Right cardiac atrium (tissue), 5 donors: ENCODE results near the gene OCIAD2. TPM values are rescaled to one million over a fixed set of nuclear protein-coding genes. Genes with fewer than 3 reads are reported as not detected.

ENCODE experiments used
- ATAC-seq, 2 donors: fragments of 200-7000 bp; cut with Tn5 transposase; one replicate each; pipeline versions ENCODE4 v1.8.0 to v1.9.1; 2020; ENCODE audit warnings: moderate library complexity in 2 of 2, mild to moderate bottlenecking in 1 of 2
- DNase-seq, 3 donors: peaks; one replicate each; pipeline ENCODE4 v3.0.0-alpha.2; 2020
- H3K27ac ChIP-seq: one replicate; pipeline ENCODE4 v1.5.1; 2013; ENCODE audit warnings: mild to moderate bottlenecking, low read length, control low read depth, moderate library complexity
- H3K27me3 ChIP-seq: one replicate; pipeline ENCODE4 v1.6.1; 2013; ENCODE audit not compliant: control insufficient read depth, insufficient read depth
- H3K4me1 ChIP-seq: one replicate; pipeline ENCODE4 v1.6.1; 2013; ENCODE audit warnings: low read length; ENCODE audit not compliant: control insufficient read depth, insufficient read depth
- H3K4me3 ChIP-seq: one replicate; pipeline ENCODE4 v1.5.1; 2013; ENCODE audit warnings: low read length, control low read depth
- H3K9me3 ChIP-seq: one replicate; pipeline ENCODE4 v1.6.1; 2013; ENCODE audit warnings: low read length; ENCODE audit not compliant: control insufficient read depth
- WGBS: extraction: QIAGEN DNeasy Blood & Tissue Kit; methylation state at CpG from one replicate; pipeline ENCODE4 v1.1.7; 2013; 5-methylcytosine and 5-hydroxymethylcytosine counted together
- intact Hi-C, 4 donors: fragments of 100-400 bp; cut with DNase I; formaldehyde crosslinking; loops; one replicate each; pipeline versions ENCODE4 v1.11.0 to v1.14.0; 2022 to 2023
- long read RNA-seq, 4 donors: library from polyadenylated mRNA; unstranded; transcript quantifications; one replicate each; pipeline ENCODE4 v2.0.0, GENCODE V29; 2020 to 2021
- polyA plus RNA-seq: library from polyadenylated mRNA; stranded (reverse); fragments of 200-250 nt; gene quantifications from one replicate; pipeline ENCODE4 v1.2.3, GENCODE V29; 2013
- total RNA-seq, 4 donors: library from RNA; stranded (reverse); fragmentation: NEBNext Ultra II Directional; extraction: Animal tissue kit (Norgen Biotek cat#: 25700); gene quantifications; one replicate each; pipeline ENCODE4 v1.2.1, GENCODE V29; 2021
- donor health status: healthy with polysubstance abuse.
- donor health status: DM: no; HTN: yes; CAD: no.
- donor health status: DM: no; HTN: no; CAD: no.
- donor health status: DM: no; HTN: yes; CAD: no; lungs with severe emphysema.
- donor health status: DM: yes; HTN: yes; CAD: no.

Gene OCIAD2
- total RNA-seq (10 to 100 TPM; 12.5 to 20.8 (median 15.7) TPM), polyA plus RNA-seq (21.4 TPM)
- long read RNA-seq, donor 1, transcript OCIAD2-205 (7 exons, 1,163 nt): major isoform, 5 of 5 reads
- long read RNA-seq, donor 1, partial matches to known transcripts: 0 of 5 reads
- long read RNA-seq, donor 1, other reads (novel, unspliced or antisense): 0 of 5 reads
- long read RNA-seq, donor 2, transcript OCIAD2-205 (7 exons, 1,163 nt): major isoform, 11 of 12 reads
- long read RNA-seq, donor 2, partial matches to known transcripts: 0 of 12 reads
- long read RNA-seq, donor 2, other reads (novel, unspliced or antisense): 0 of 12 reads
- long read RNA-seq, donor 3, transcript OCIAD2-205 (7 exons, 1,163 nt): major isoform, 5 of 6 reads
- long read RNA-seq, donor 3, partial matches to known transcripts: 0 of 6 reads
- long read RNA-seq, donor 3, other reads (novel, unspliced or antisense): 0 of 6 reads
- long read RNA-seq, donor 4, transcript OCIAD2-205 (7 exons, 1,163 nt): major isoform, 10 of 12 reads
- long read RNA-seq, donor 4, partial matches to known transcripts: 0 of 12 reads
- long read RNA-seq, donor 4, other reads (novel, unspliced or antisense): 0 of 12 reads

GRCh38 chr4:48906206-48907173, at the start of gene OCIAD2:
Gene OCIAD2 (minus strand): TSS chr4:48906774. CDS start chr4:48904549, 2,225 bp downstream.
- intact Hi-C loops: no loop called here
- H3K27ac ChIP-seq: no peak within 1 kb of the TSS

GRCh38 chr4:48954314-48954713, 47.7 kb upstream of the OCIAD2 start:
- Histone ChIP-seq H3K27ac (no peak overlapping the region), H3K27me3 (no peaks in the 10 kb centered on the region), H3K4me3 (no peak overlapping the region), H3K4me1 (no peaks in the 10 kb centered on the region), H3K9me3 (no peaks in the 10 kb centered on the region)
- intact Hi-C loops: loop anchor here in 1 of 4 donors (10.0 kb wide), 1 partner anchor 380 kb away; no protein-coding TSS in a partner anchor
- ATAC-seq: no peak
- 83% methylated on average over 2 of the region's 2 CpGs for WGBS
- no peak for DNase-seq

More at GRCh38 chr4:48906206-48907173, at the start of gene OCIAD2:
- ATAC-seq (peak; percentile 79 to 90), DNase-seq (peak; percentile 52 to 80 (median 80))
- Histone ChIP-seq H3K9me3 (no peaks in the 10 kb centered on the region), H3K4me1 (no peaks in the 10 kb centered on the region), H3K4me3 (peak within 1 kb of the TSS; percentile 68), H3K27me3 (no peaks in the 10 kb centered on the region)
- WGBS: 9% methylated on average over 65 of the region's 65 CpGs

GRCh38 chr4:48949518-48950219, 43.1 kb upstream of the OCIAD2 start:
- WGBS: 78% methylated on average over 4 of the region's 4 CpGs

GRCh38 chr4:48949086-48949485, 42.5 kb upstream of the OCIAD2 start:
- H3K4me1 ChIP-seq: no peaks in the 10 kb centered on the region
- H3K9me3 ChIP-seq: no peaks in the 10 kb centered on the region
- intact Hi-C loops: no loop called here
- no peak overlapping the region for H3K27ac ChIP-seq
- DNase-seq (no peak), ATAC-seq (no peak)
- H3K4me3 ChIP-seq: no peak overlapping the region
- H3K27me3 ChIP-seq: no peaks in the 10 kb centered on the region

More at GRCh38 chr4:48949518-48950219, 43.1 kb upstream of the OCIAD2 start:
- Histone ChIP-seq H3K27ac (no peak overlapping the region), H3K9me3 (no peaks in the 10 kb centered on the region), H3K27me3 (no peaks in the 10 kb centered on the region), H3K4me3 (no peak overlapping the region), H3K4me1 (no peaks in the 10 kb centered on the region)
- intact Hi-C loops: loop anchor here in 1 of 4 donors (10.0 kb wide), 1 partner anchor 375 kb away; no protein-coding TSS in a partner anchor
- DNase-seq: no peak
- no peak for ATAC-seq

- Histone ChIP-seq H3K4me3 (no peak overlapping the region), H3K27me3 (no peaks in the 10 kb centered on the region), H3K9me3 (no peaks in the 10 kb centered on the region), H3K27ac (no peak overlapping the region), H3K4me1 (no peaks in the 10 kb centered on the region)
- intact Hi-C loops: no loop called here
- no peak for DNase-seq
- 93% methylated on average over 1 of the region's 1 CpG for WGBS
- no peak for ATAC-seq
Measured at GRCh38 chr4:48947731-48948130, 41.2 kb upstream of the OCIAD2 start.

GRCh38 chr4:48945981-48946380, 39.4 kb upstream of the OCIAD2 start:
- Histone ChIP-seq H3K4me1 (no peaks in the 10 kb centered on the region), H3K27me3 (no peaks in the 10 kb centered on the region), H3K27ac (no peak overlapping the region), H3K4me3 (no peak overlapping the region), H3K9me3 (no peaks in the 10 kb centered on the region)
- DNase-seq (no peak), ATAC-seq (no peak)
- WGBS: 67% methylated on average over 2 of the region's 2 CpGs
- intact Hi-C loops: no loop called here

GRCh38 chr4:48944756-48945241, 38.2 kb upstream of the OCIAD2 start:
- intact Hi-C loops: no loop called here
- no peak overlapping the region for H3K4me3 ChIP-seq
- DNase-seq: no peak
- ATAC-seq: no peak
- no peak overlapping the region for H3K27ac ChIP-seq
- no peaks in the 10 kb centered on the region for H3K4me1 ChIP-seq
- WGBS: 70% methylated on average over 6 of the region's 6 CpGs
- H3K9me3 ChIP-seq: no peaks in the 10 kb centered on the region
- no peaks in the 10 kb centered on the region for H3K27me3 ChIP-seq

GRCh38 chr4:48944252-48944651, 37.7 kb upstream of the OCIAD2 start:
- Histone ChIP-seq H3K27ac (no peak overlapping the region), H3K4me3 (no peak overlapping the region), H3K27me3 (no peaks in the 10 kb centered on the region), H3K9me3 (no peaks in the 10 kb centered on the region), H3K4me1 (no peaks in the 10 kb centered on the region)
- DNase-seq (no peak), ATAC-seq (peak; percentile 28 to 36)
- WGBS: 83% methylated on average over 8 of the region's 8 CpGs
- intact Hi-C loops: no loop called here

- 64% methylated on average over 1 of the region's 1 CpG for whole genome bisulfite sequencing
- Histone ChIP-seq H3K27me3 (no peaks in the 10 kb centered on the region), H3K27ac (no peak overlapping the region), H3K4me3 (no peak overlapping the region), H3K9me3 (no peaks in the 10 kb centered on the region), H3K4me1 (no peaks in the 10 kb centered on the region)
- intact Hi-C loops: no loop called here
- ATAC-seq (no peak), DNase-seq (no peak)
Measured at GRCh38 chr4:48943387-48943786, 36.8 kb upstream of the OCIAD2 start.

- H3K27ac ChIP-seq: no peak overlapping the region
- no peak overlapping the region for H3K4me3 ChIP-seq
- H3K4me1 ChIP-seq: no peaks in the 10 kb centered on the region
- no peaks in the 10 kb centered on the region for H3K9me3 ChIP-seq
- ATAC-seq (no peak), DNase-seq (no peak)
- intact Hi-C loops: no loop called here
- no peaks in the 10 kb centered on the region for H3K27me3 ChIP-seq
Measured at GRCh38 chr4:48939785-48940184, 33.2 kb upstream of the OCIAD2 start.
